PFSK-1 (cell line): ENCODE measurements around the gene TRIM65.

Experiments used
- FOXP2 ChIP-seq: optimal IDR thresholded peaks from 2 replicates; pipeline ENCODE3; 2011; ENCODE audit warnings: borderline replicate concordance, control low read depth, inconsistent platforms; ENCODE audit not compliant: insufficient read depth; ENCODE audit errors: extremely low read length, extremely low read depth
- POLR2AphosphoS5 ChIP-seq: IDR thresholded peaks from 2 replicates; pipeline ENCODE4 v1.6.1; 2012; ENCODE audit warnings: low read depth, mild to moderate bottlenecking, control low read depth, low read length, moderate library complexity
- SIN3A ChIP-seq: IDR thresholded peaks from 2 replicates; pipeline ENCODE4 v1.6.1; 2012; ENCODE audit warnings: mild to moderate bottlenecking, low read length, moderate library complexity, borderline replicate concordance; ENCODE audit not compliant: insufficient read depth
- TAF1 ChIP-seq: IDR thresholded peaks from 2 replicates; pipeline ENCODE4 v1.6.1; 2012; ENCODE audit warnings: low read length, control low read depth, borderline replicate concordance; ENCODE audit not compliant: insufficient read depth
- TF ChIP-seq, protein P1 (sequence below), 2 experiments: IDR thresholded peaks; 2 replicates each; pipeline versions ENCODE4 v1.6.1 to v1.8.0; 2011 to 2012; ENCODE audit warnings: low read depth in 2 of 2, low read length in 2 of 2, control low read depth in 1 of 2, inconsistent platforms in 1 of 2, mild to moderate bottlenecking in 1 of 2, moderate library complexity in 1 of 2; ENCODE audit not compliant: insufficient read depth in 1 of 2

Gene TRIM65

GRCh38 chr17:75878174-75878998 is 18.4 kb downstream of the TRIM65 start, which contains the start of gene TRIM47:
TSS of gene TRIM47 (minus strand) at chr17:75878581. CDS start at chr17:75878548, 33 bp downstream.
- TF ChIP-seq, protein P1, sequence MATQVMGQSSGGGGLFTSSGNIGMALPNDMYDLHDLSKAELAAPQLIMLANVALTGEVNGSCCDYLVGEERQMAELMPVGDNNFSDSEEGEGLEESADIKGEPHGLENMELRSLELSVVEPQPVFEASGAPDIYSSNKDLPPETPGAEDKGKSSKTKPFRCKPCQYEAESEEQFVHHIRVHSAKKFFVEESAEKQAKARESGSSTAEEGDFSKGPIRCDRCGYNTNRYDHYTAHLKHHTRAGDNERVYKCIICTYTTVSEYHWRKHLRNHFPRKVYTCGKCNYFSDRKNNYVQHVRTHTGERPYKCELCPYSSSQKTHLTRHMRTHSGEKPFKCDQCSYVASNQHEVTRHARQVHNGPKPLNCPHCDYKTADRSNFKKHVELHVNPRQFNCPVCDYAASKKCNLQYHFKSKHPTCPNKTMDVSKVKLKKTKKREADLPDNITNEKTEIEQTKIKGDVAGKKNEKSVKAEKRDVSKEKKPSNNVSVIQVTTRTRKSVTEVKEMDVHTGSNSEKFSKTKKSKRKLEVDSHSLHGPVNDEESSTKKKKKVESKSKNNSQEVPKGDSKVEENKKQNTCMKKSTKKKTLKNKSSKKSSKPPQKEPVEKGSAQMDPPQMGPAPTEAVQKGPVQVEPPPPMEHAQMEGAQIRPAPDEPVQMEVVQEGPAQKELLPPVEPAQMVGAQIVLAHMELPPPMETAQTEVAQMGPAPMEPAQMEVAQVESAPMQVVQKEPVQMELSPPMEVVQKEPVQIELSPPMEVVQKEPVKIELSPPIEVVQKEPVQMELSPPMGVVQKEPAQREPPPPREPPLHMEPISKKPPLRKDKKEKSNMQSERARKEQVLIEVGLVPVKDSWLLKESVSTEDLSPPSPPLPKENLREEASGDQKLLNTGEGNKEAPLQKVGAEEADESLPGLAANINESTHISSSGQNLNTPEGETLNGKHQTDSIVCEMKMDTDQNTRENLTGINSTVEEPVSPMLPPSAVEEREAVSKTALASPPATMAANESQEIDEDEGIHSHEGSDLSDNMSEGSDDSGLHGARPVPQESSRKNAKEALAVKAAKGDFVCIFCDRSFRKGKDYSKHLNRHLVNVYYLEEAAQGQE (IDR thresholded peaks at IDR 0.05; ENCODE audit: insufficient read depth in 1 of 2, low read depth in 2 of 2, low read length in 2 of 2): no peak
- TF ChIP-seq TAF1 (no peak), SIN3A (no peak), FOXP2 (no peak)

DNA sequence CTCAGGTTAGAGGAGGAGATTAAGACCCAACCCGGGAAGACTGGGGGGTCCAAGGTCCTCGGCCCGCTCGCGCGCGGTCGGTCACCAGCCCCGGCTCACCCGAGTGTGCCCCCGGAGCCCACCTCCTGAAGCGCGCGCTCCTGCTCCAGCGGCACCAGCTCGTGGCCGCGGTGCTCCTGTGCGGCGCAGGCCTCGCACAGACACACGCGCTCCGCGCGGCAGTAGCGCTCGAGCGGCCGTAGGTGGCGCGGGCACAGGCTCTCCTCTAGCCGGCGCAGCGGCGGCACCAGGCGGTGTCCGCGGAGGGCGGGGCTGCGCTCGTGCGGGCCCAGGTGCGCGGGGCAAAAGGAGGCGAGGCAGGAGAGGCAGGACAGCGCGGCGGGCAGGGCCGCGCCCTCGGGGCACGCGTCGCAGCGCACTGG is 19.0 kb downstream of the TRIM65 start:
- TF ChIP-seq TAF1: no peak
- TF ChIP-seq, protein P1 (IDR thresholded peaks at IDR 0.05; ENCODE audit: insufficient read depth in 1 of 2, low read depth in 2 of 2, low read length in 2 of 2): no peak
- TF ChIP-seq SIN3A: no peak
- no peak for TF ChIP-seq POLR2AphosphoS5
- no peak for TF ChIP-seq FOXP2

DNA sequence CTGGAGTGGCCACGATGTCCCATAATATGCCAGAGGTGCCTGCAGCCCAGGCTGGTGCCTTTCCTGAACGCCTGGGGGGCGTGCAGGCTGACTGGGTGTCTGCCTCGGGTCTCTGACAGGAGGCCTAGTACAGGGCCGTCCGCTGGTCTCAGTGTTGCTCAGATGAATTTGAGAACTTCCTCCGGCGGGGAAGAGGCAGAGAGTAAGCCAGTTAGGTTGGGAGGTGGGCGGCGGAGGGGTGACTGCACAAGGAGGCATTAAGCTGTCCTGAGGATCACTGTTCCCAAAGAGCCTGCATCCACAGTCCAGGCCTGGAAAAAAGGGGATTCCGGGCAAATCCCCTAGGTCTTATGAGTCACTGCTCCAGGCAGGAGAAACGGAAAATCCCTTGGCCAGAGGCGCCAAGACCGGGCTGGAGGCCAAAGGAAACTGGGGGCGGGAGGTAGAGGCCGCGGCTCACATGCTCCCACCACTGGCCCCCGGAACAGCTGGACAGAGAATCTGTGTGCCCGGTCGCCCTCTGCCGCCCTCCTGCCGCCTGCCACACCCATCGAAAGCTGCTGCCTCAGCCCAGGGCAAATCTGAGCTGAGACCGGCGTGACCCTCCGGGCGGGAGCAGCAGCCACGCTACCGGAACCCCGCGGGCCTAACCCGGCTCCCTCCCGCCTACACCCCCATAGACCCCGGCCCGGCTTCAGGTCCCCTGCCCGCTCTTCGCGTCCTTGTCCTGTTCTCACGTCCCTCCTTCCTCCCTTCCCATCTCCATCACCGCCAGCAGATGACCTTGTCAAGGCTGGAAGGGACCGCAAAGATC is 19.6 kb downstream of the TRIM65 start:
- 0 out of 2 replicates have a peak, but pooled peaks have one; percentile 92 for TF ChIP-seq SIN3A
- peak; percentile 62 for TF ChIP-seq POLR2AphosphoS5
- TF ChIP-seq TAF1: no peak
- TF ChIP-seq FOXP2: peak; percentile 57
- TF ChIP-seq, protein P1 (IDR thresholded peaks at IDR 0.05; ENCODE audit: insufficient read depth in 1 of 2, low read depth in 2 of 2, low read length in 2 of 2): peak in 1 of 2 experiments; percentile 69; a peak in 2 of 4 replicates

DNA sequence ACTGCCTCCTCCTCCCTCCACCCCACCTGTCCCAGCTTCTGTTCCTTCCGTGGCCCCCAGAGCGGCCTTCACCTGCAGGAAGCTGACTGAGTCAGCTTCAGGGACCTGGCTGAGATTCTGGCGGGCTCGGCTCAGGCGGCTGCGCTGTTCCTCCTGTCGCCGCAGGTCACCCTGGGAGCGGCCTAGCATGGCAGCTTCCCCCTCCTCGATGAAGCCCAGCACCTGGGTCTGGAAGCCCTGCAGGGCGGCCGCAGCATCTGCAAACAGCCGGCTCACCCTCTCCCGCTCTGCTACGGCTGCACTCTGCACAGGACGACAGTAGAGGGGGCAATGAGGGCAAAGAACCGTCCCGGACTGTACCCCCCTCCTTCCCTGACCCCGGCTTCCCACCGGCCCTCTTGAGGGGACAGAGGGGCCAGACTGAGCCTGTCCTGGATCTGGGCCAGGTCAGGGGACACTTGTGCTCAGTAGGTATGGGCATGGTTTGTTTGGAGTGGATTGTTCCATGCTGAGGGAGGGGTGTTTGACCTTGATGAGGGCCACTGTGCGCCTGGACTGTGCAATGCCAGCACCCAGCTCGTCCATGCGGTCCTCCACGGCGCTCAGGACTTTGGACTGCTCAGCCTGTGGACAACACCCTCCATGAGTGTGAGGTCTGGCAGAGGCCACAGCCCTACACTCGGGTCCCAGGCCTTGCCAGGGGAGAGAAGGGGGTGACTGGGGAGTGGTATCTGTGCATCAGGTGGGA is 20.4 kb downstream of the TRIM65 start:
- TF ChIP-seq SIN3A (no peak), TAF1 (no peak), FOXP2 (no peak)

DNA sequence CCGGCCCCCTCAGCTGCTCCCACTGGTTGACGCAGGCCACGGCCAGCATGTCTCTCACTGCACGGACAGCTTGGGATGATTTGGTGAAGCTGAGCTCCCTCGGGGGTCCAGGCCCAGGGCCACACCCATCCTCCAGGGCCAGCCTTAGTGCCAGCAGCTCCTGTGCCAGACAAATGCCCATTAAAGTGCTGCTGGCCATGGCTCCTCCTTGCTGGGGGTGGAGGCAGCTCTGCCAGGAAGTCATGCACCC is 20.9 kb downstream of the TRIM65 start:
- no peak for TF ChIP-seq SIN3A
- TF ChIP-seq POLR2AphosphoS5: no peak
- TF ChIP-seq, protein P1 (IDR thresholded peaks at IDR 0.05; ENCODE audit: insufficient read depth in 1 of 2, low read depth in 2 of 2, low read length in 2 of 2): no peak
- TF ChIP-seq FOXP2: no peak
- no peak for TF ChIP-seq TAF1
